GM23338 (cell line): ENCODE data around the gene UNC5B. TPM values are rescaled to one million over a fixed set of nuclear protein-coding genes. Genes with fewer than 3 reads are reported as not detected.
A peak's percentile ranks its signal among the peaks of the same experiment; 100 is the strongest.

Experiments used
- ATAC-seq: fragments of 200-7000 bp; cut with Tn5 transposase; 3 replicates; pipeline ENCODE4 v1.9.1; 2020
- DNase-seq: peaks from one replicate; pipeline ENCODE4 v3.0.0-alpha.2; 2015; ENCODE audit warnings: low spot score
- H2AFZ ChIP-seq: fragments of 200-600 bp; sonication (generic); 2 replicates; pipeline ENCODE4 v1.8.0; 2016; ENCODE audit warnings: antibody characterized with exemption, mild to moderate bottlenecking, moderate library complexity
- H3F3A ChIP-seq: fragments of 200-600 bp; sonication (generic); replicated peaks from 2 replicates; pipeline ENCODE4 v1.8.0; 2017; ENCODE audit warnings: antibody characterized with exemption, mixed run types, low read depth
- H3K27ac ChIP-seq: fragments of 200-600 bp; sonication (generic); 2 replicates; pipeline ENCODE4 v1.6.1; 2016; ENCODE audit warnings: low read depth
- H3K27me3 ChIP-seq: fragments of 200-600 bp; sonication (generic); 2 replicates; pipeline ENCODE4 v1.8.0; 2016; ENCODE audit warnings: mild to moderate bottlenecking, mixed run types, moderate library complexity; ENCODE audit not compliant: insufficient read depth
- H3K36me3 ChIP-seq: fragments of 200-600 bp; sonication (generic); 2 replicates; pipeline ENCODE4 v1.8.0; 2016; ENCODE audit warnings: mild to moderate bottlenecking; ENCODE audit not compliant: insufficient read depth
- H3K4me1 ChIP-seq: fragments of 200-600 bp; sonication (generic); 2 replicates; pipeline ENCODE4 v1.8.0; 2016; ENCODE audit warnings: mild to moderate bottlenecking, moderate library complexity; ENCODE audit not compliant: insufficient read depth
- H3K4me2 ChIP-seq: fragments of 200-600 bp; sonication (generic); 2 replicates; pipeline ENCODE4 v1.7.1; 2017; ENCODE audit warnings: mixed run types
- H3K4me3 ChIP-seq: fragments of 200-600 bp; sonication (generic); 2 replicates; pipeline ENCODE4 v1.6.1; 2016; ENCODE audit warnings: mixed run types
- H3K79me2 ChIP-seq: fragments of 200-600 bp; sonication (generic); replicated peaks from 2 replicates; pipeline ENCODE4 v1.8.0; 2017; ENCODE audit warnings: mild to moderate bottlenecking; ENCODE audit not compliant: insufficient read depth
- H3K9me2 ChIP-seq: fragments of 200-600 bp; sonication (generic); 2 replicates; pipeline ENCODE4 v1.8.0; 2017; ENCODE audit not compliant: insufficient read depth
- H4K20me1 ChIP-seq: fragments of 200-600 bp; sonication (generic); replicated peaks from 2 replicates; pipeline ENCODE4 v1.8.0; 2017; ENCODE audit warnings: mild to moderate bottlenecking; ENCODE audit not compliant: insufficient read depth
- H3K27ac Mint-ChIP-seq: 2 replicates; pipeline ENCODE4 v1.8.0; 2020; ENCODE audit warnings: inconsistent platforms, mild to moderate bottlenecking, moderate library complexity, mixed read lengths
- H3K27me3 Mint-ChIP-seq: 3 replicates; pipeline ENCODE4 v1.8.0; 2022; ENCODE audit warnings: low read depth, mild to moderate bottlenecking, moderate library complexity, mixed read lengths, inconsistent platforms; ENCODE audit not compliant: insufficient read depth, poor library complexity
- H3K36me3 Mint-ChIP-seq: 3 replicates; pipeline ENCODE4 v1.8.0; 2021; ENCODE audit warnings: low read depth, mild to moderate bottlenecking, inconsistent platforms, moderate library complexity, mixed read lengths
- H3K4me1 Mint-ChIP-seq: 3 replicates; pipeline ENCODE4 v1.8.0; 2020; ENCODE audit warnings: mild to moderate bottlenecking, inconsistent platforms, mixed read lengths
- H3K4me3 Mint-ChIP-seq: 3 replicates; pipeline ENCODE4 v1.8.0; 2021; ENCODE audit warnings: moderate library complexity, mild to moderate bottlenecking, inconsistent platforms, mixed read lengths
- H3K9me3 Mint-ChIP-seq: 3 replicates; pipeline ENCODE4 v1.8.0; 2020; ENCODE audit warnings: moderate library complexity, mild to moderate bottlenecking, inconsistent platforms, mixed read lengths
- POLR2AphosphoS5 ChIP-seq: IDR thresholded peaks from 2 replicates; pipeline ENCODE4 v1.6.1; 2016; ENCODE audit warnings: antibody characterized with exemption, low read depth
- REST ChIP-seq: IDR thresholded peaks from one replicate; pipeline ENCODE4 v1.6.1; 2018; ENCODE audit warnings: antibody characterized with exemption; ENCODE audit not compliant: unreplicated experiment
- ZNF462 ChIP-seq: fragments of 250-450 bp; sonication (Bioruptor Pico); IDR thresholded peaks from 2 replicates; pipeline ENCODE4 v1.5.0; 2020; ENCODE audit warnings: mild to moderate bottlenecking, moderate library complexity
- polyA plus RNA-seq: library from polyadenylated mRNA; unstranded; fragments of >200 nt; fragmentation: Nextera tagmentation; extraction: Ambion mirVana; gene quantifications from 2 replicates; pipeline ENCODE4 v1.2.1, GENCODE V29; 2016
- total RNA-seq: library from RNA; depleted of rRNA; stranded (reverse); fragments of >200 nt; shearing (Covaris generic); gene quantifications from 2 replicates; pipeline ENCODE4 v1.2.3, GENCODE V29; 2014

UNC5B gene
- total and polyA plus RNA-seq, 2 experiments from 2014 or later: 8.0 to 31.2 TPM

- Histone ChIP-seq H3K36me3 (no peaks in the 10 kb centered on the region), H3K27me3 (no peaks in the 10 kb centered on the region), H4K20me1 (no peaks in the 10 kb centered on the region), H3K4me2 (peak overlapping the region; percentile 68), H3K27ac (peak overlapping the region; percentile 96), H3K4me3 (peak overlapping the region; percentile 28; the same call in 1 of the 2 replicates), H3K9me2 (no peaks in the 10 kb centered on the region), H3K79me2 (peaks cover 40% of the 10 kb centered on the region), H2AFZ (no peak overlapping the region), H3F3A (peaks cover 7% of the 10 kb centered on the region), H3K4me1 (peaks cover 40% of the 10 kb centered on the region)
- Mint-ChIP-seq H3K36me3 (no peaks in the 10 kb centered on the region), H3K4me1 (peaks cover 71% of the 10 kb centered on the region), H3K9me3 (no peaks in the 10 kb centered on the region; the same call in 2 of the 3 replicates), H3K4me3 (peak overlapping the region; percentile 62), H3K27me3 (peaks cover 20% of the 10 kb centered on the region), H3K27ac (peak overlapping the region; percentile 93)
- ATAC-seq (peak; percentile 83), DNase-seq (peak; percentile 92)
- TF ChIP-seq POLR2AphosphoS5 (peak; percentile 40), REST (no peak), ZNF462 (CRISPR knock-in tag) (peak; percentile 70)
These were observed 57.2 kb downstream of the UNC5B start for GRCh38 chr10:71269301-71270288.
